Left renal cortex interstitium (tissue), 4 donors: ENCODE results near the gene PGGT1B. TPM values are rescaled to one million over a fixed set of nuclear protein-coding genes. Genes with fewer than 3 reads are reported as not detected.
"Not testable (repeated sequence)": the region's sequence is repeated elsewhere in the genome, so short reads cannot be mapped to it uniquely, and the experiment has no call there.

Experiments used
- DNase-seq, 4 donors: peaks; one replicate each; pipeline ENCODE4 v3.0.0-alpha.2; 2013; ENCODE audit warnings: low read depth in 4 of 4, low spot score in 2 of 4, missing footprints in 1 of 4
- polyA plus RNA-seq, 4 donors: library from polyadenylated mRNA; unstranded; fragments of 120-200 nt; gene quantifications; one replicate each; pipeline ENCODE4 v1.2.1, GENCODE V29; 2013; ENCODE audit not compliant: insufficient read length in 4 of 4

Gene PGGT1B
- polyA plus RNA-seq, 4 donors: 28.1 to 36.5 (median 31.3) TPM

DNA sequence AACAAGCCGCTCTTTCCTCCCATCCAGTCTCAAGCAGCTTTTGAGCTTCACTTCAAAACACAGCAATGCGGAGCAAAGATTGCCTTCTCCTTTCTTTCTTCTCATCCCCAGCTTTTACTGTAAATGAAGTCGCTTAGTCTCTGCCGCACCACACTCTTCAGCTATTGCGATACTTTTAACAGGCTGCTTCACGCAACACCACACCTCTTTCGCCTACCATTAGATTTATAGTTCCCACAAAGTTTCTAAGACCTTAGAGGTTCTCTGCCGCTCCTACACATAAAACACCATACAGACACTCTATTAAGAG, 711 bp downstream of the PGGT1B start:
- peak in 2 of 4 donors; percentile 6 to 7 for DNase-seq

- DNase-seq: no peak
Observed at GRCh38 chr5:115260248-115260647, 2.4 kb downstream of the PGGT1B start.

DNA sequence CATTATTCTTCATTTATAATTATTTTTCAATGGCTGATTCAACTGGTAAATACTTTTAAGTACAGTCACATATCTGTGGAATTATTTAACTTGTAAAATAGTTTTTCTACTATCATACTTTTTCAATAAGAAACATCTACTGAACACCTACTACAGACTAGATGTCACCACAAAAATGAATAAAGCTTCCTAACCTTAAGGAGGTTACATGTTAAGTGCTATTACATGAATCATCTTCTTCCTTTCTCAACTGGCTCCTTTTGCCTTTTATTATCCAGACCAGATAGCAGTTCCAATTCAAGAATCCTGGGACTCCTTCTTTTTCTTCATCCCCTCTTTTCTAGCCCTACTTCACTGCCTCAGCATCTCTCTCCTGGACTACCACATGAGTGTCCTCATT, 4.7 kb downstream of the PGGT1B start:
- DNase-seq: no peak

DNA sequence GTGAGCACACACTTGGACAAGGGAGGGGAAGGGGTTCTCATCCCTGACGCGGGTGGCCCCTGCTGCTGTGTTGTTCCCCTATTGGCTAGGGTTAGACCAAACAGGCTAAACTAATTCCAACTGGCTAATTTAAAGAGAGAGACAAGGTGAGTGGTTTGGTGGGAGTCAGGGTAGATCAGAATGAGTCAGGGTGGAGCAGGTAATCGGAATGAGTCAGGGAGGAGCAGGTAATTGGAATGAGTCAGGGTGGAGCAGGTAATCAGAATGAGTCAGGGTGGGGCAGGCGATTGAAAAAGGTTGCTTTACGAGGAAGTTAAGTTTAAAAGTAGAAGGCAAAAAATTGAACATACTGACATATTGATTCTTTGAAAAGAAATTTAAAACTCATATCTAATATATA, 13.3 kb downstream of the PGGT1B start:
- DNase-seq: not testable (repeated sequence)

DNA sequence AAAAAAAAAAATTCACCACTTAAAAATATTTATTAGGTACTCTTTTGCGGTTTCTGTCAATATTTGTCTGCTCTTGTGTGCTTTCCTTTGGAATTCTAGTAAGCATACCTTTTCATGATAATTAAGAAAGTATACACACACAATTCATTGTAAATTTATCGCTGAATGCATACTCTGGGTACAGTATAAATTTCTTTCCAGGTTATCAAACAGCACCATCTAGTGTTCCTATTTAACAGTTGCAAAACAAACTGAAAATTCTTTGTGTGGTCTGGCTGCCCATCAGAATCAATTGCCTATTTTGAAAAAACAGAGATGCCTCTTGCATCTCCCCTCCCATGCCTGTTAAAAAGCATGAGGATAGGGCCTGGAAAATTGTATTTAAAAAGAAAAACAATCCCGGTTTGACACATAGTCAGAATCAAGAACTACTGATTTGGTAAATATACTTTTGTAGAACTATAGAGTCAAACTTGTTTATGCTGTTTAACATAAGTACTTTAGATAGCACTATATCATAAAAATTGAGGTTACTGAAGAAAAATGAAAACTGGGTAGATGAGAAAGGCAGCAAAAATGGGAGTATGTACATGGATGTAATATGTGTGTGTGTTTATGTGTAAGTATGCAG, 16.2 kb downstream of the PGGT1B start:
- peak in 3 of 4 donors; percentile 20 to 36 (median 21) for DNase-seq

- no peak for DNase-seq
Observed at GRCh38 chr5:115243412-115243811, 19.3 kb downstream of the PGGT1B start.

DNA sequence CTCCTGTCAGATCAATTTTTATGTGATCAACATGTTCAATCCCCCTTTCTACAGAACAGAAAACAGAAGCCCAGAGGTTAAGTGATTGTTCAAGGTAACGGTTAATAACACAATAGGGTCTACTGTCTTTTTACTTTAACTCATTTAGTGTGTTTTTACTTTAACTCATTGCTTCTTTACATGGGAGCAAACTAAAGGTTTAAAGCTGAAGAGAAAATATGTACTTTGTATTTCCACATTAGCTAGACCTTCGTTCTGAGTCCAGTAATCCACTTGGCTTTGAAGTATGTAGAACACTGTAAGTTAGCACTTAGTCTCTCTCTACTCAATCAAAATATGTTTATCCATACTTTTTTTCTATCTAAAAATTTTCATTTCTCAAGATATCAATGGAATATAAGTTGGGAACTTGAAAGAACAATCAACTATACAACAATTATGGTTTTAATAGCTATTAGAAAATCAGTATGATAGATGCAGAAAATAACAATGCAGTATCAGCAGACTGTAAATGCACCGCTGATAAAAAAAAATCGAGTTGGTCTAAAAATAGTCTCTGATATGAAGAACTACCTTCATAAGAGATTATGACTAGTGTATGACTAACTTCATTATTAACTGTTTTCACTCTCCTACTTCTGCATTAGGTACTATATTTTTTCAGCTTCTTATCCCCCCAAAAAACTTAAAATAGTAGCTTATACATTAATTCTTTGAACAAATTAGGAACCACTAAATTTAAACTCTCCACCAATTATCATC, 20.6 kb downstream of the PGGT1B start:
- no peak for DNase-seq

- no peak for DNase-seq
Observed at GRCh38 chr5:115237066-115237465, 25.6 kb downstream of the PGGT1B start.

GRCh38 chr5:115236599-115236998, 26.1 kb downstream of the PGGT1B start:
- no peak for DNase-seq

GRCh38 chr5:115231598-115231997, 31.1 kb downstream of the PGGT1B start:
- no peak for DNase-seq

DNA sequence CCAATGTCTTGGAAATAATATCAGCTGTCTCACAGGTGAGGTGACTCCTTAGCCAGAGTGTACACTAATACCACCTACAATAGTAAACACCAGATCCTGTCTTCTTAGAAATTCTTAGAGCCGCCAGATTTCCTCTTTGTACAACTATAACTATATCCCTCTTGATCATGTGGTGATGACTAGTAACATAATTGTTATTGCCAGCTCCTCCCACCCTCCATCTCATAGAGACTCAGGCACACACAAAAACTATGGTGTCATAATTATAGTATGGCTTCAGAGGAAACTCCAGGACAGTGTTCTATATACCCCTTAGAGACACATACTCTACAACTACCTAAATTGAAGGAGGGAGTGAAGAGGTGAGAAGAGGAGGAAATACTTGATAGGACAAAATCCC, 33.1 kb downstream of the PGGT1B start:
- DNase-seq: no peak

GRCh38 chr5:115227281-115227680, 35.4 kb downstream of the PGGT1B start:
- no peak for DNase-seq

- DNase-seq: no peak
Observed at GRCh38 chr5:115214541-115214940, 48.1 kb downstream of the PGGT1B start.

- peak in 3 of 4 donors; percentile 7 to 19 (median 10) for DNase-seq
Observed at GRCh38 chr5:115209279-115209678, 53.4 kb downstream of the PGGT1B start.

DNA sequence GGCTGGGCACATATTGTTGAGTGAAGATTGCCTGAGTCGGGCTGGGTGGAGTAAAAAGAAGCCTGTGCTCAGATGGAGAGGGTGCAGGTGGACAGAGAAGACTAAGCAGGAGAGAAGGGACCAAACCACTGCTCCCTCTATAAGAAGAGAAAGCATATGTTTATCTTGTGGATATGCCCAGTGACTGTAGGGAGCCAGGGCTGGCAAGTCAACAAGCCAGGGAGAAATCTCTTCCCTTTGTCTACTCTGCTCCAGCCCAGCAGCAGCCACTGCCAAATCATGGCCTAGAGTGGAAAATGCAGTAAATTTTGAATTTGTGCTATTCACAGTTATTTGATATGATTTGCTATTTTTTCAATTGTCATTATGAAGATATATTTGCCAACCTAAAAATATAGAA, 59.7 kb downstream of the PGGT1B start:
- DNase-seq: no peak

GRCh38 chr5:115196161-115196560, 66.5 kb downstream of the PGGT1B start:
- DNase-seq: no peak

- no peak for DNase-seq
Observed at GRCh38 chr5:115194676-115195075, 68.0 kb downstream of the PGGT1B start.

GRCh38 chr5:115193295-115193694, 69.4 kb downstream of the PGGT1B start:
- DNase-seq: no peak

GRCh38 chr5:115192098-115192497, 70.6 kb downstream of the PGGT1B start:
- no peak for DNase-seq

- DNase-seq: no peak
Observed at GRCh38 chr5:115191474-115192031, 71.1 kb downstream of the PGGT1B start.

GRCh38 chr5:115190388-115190787, 72.3 kb downstream of the PGGT1B start:
- no peak for DNase-seq

DNA sequence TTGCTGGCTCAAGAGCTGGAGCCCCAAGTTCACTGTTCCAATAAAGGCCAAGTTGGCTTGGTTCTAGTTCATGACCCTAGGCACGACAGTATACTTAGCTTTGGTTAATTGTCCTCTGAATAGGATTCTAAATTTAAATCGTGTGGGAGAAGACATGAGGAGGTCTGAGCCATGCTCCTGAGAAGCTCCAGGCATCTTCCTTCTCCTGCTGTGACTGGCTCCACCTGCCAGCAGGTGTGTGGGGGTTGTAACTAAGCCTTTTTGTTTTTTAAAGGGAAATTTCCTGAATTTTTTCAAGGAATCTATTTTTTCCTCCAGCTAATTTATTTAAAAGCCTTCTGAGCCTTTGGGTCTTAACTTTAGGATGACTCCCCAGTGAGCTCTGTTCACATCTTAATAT, 72.8 kb downstream of the PGGT1B start:
- DNase-seq: no peak
